NB4 (cell line): ENCODE data around the gene LYSET.

Experiments used
- MYC ChIP-seq: IDR thresholded peaks from 2 replicates; pipeline ENCODE4 v1.6.1; 2011; ENCODE audit warnings: low read depth, low read length
- POLR2A ChIP-seq: IDR thresholded peaks from 2 replicates; pipeline ENCODE4 v1.6.1; 2011; ENCODE audit warnings: mild to moderate bottlenecking; ENCODE audit not compliant: insufficient read length; ENCODE audit errors: extremely low read depth
- TF ChIP-seq, protein P1 (sequence below): IDR thresholded peaks from one replicate; pipeline ENCODE4 v1.5.1; 2012; ENCODE audit warnings: low read depth, low read length
- TF ChIP-seq, protein P2 (sequence below): IDR thresholded peaks from 2 replicates; pipeline ENCODE4 v1.6.1; 2011; ENCODE audit warnings: low read depth, low read length

DNA sequence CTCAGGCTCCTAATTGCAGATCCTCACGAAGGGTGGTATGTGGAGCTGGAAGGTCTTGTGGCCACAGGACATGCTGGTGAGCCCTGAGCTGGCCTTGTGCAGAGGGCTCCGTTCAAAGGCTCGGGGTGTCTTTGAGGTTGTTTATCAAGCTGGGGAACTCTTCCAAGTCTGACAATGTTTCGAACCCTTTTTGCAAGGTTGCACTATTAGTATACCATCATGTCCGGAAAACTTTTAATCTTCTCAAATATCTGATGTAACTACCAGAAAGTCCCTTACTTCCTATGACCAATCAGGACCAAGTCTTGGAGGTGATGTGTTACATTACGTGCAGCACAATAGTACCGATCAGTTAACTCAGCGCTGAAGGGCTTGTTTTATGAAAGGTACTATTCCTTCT is 43.4 kb downstream of the LYSET start:
- no peak for TF ChIP-seq MYC
- TF ChIP-seq POLR2A = no peak
- TF ChIP-seq, protein P1, sequence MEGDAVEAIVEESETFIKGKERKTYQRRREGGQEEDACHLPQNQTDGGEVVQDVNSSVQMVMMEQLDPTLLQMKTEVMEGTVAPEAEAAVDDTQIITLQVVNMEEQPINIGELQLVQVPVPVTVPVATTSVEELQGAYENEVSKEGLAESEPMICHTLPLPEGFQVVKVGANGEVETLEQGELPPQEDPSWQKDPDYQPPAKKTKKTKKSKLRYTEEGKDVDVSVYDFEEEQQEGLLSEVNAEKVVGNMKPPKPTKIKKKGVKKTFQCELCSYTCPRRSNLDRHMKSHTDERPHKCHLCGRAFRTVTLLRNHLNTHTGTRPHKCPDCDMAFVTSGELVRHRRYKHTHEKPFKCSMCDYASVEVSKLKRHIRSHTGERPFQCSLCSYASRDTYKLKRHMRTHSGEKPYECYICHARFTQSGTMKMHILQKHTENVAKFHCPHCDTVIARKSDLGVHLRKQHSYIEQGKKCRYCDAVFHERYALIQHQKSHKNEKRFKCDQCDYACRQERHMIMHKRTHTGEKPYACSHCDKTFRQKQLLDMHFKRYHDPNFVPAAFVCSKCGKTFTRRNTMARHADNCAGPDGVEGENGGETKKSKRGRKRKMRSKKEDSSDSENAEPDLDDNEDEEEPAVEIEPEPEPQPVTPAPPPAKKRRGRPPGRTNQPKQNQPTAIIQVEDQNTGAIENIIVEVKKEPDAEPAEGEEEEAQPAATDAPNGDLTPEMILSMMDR = no peak
- TF ChIP-seq, protein P2, sequence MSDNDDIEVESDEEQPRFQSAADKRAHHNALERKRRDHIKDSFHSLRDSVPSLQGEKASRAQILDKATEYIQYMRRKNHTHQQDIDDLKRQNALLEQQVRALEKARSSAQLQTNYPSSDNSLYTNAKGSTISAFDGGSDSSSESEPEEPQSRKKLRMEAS = no peak
